ENCODE data around the gene PLEKHA3.

DNA sequence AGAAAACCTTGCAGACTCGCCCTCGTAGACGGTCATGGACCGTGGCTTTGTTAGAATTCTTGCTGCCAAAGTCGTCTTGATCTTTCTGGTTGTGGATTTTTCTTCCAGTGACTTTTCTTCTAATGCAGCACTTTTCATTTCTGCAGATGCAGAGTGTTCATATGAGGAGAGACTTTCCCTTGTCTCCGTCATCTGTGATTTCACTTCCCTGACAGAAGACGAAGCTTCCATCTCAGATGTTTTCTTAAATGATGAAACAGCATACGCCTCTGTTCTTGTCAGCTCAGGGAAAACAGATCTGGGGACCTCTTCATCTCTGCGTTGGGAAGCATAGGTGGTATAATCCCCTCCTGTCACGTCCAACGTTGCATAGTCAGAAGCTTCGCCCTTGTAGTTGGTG is 50.9 kb downstream of the PLEKHA3 start:
- no peak for TF ChIP-seq POLR2A (IDR thresholded peaks at IDR 0.05; ENCODE audit: low read depth, low read length)
- no peak for TF ChIP-seq TAF1 (IDR thresholded peaks at IDR 0.05; ENCODE audit: borderline replicate concordance, low read depth, low read length)
- TF ChIP-seq POLR2AphosphoS5 (IDR thresholded peaks at IDR 0.05; ENCODE audit: low read depth, low read length): no peak
